NOMO-1 treated with DMSO at 0.1 percent for 48 hours (cell line): ENCODE data around the gene HSDL2.
A peak's percentile ranks its signal among the peaks of the same experiment; 100 is the strongest.

ENCODE experiments used
- DNase-seq: peaks from one replicate; lab custom pipeline; 2025; ENCODE audit not compliant: unreplicated experiment; lab: John Stamatoyannopoulos, UW

The HSDL2 gene

DNA sequence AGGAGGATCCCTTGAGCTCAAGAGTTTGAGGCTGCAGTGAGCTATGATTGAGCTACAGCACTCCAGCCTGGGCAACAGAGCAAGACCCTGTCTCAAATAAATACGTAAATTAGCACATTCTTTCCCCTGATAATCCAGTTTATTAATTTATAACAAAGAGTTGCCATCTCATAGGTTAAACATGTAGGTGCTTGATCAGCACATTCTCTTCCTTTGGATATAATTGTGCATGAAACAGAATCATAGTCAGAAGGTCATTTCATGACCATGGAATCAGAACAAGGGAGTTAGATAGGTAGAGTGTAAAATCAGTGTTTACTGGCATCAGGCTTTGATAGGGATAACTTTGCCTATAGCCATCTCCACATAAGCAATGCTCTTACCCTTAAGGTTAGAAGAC lies 63.7 kb downstream of the HSDL2 start:
- DNase-seq, result no peak

- peak; percentile 57 for DNase-seq
Observed at GRCh38 chr9:112445196-112445595, 65.3 kb downstream of the HSDL2 start.

- peak; percentile 7 for DNase-seq
Observed at GRCh38 chr9:112446080-112446479, 66.2 kb downstream of the HSDL2 start.

DNA sequence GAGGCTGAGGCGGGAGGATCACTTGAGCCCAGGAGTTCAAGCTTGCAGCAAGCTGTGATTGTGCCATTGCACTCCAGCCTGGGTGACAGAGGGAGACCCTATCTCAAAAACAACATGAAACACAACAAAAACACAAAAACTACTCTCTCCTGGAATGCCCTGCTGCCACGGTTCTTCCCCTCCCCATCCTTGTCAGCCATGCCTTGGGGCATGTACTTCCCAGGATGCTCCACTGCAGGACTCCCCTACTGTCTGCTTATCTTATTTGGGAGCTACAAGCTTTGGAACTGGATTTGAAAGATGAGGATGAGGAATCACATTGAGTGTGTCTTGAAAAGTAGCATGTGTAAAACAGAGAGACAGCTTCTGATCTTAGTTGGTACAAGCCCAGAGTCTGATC lies 66.6 kb downstream of the HSDL2 start:
- DNase-seq, result no peak

- peak; percentile 80 for DNase-seq
Observed at GRCh38 chr9:112447283-112447761, 67.4 kb downstream of the HSDL2 start.

- no peak for DNase-seq
Observed at GRCh38 chr9:112462855-112463254, 82.9 kb downstream of the HSDL2 start.

DNA sequence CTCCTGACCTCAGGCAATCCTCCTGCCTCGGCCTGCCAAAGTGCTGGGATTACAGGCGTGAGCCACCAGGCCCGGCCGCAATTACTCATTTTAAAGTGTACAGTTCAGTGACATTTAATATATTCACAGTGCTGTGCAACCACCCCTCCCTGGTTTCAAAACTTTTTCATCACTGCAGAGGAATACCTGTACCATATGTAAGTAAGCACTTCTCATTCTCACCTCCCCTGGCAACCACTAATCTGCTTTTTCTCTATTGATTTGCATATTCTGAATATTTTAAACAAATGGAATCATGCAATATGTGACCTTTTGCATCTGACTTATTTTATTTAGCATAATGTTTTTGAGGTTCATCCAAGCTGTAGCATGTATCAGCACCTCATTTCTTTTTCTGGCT lies 85.4 kb downstream of the HSDL2 start:
- DNase-seq, result no peak

GRCh38 chr9:112472996-112473395 lies 93.1 kb downstream of the HSDL2 start:
- DNase-seq, result no peak

GRCh38 chr9:112473986-112474385 lies 94.1 kb downstream of the HSDL2 start:
- no peak for DNase-seq

DNA sequence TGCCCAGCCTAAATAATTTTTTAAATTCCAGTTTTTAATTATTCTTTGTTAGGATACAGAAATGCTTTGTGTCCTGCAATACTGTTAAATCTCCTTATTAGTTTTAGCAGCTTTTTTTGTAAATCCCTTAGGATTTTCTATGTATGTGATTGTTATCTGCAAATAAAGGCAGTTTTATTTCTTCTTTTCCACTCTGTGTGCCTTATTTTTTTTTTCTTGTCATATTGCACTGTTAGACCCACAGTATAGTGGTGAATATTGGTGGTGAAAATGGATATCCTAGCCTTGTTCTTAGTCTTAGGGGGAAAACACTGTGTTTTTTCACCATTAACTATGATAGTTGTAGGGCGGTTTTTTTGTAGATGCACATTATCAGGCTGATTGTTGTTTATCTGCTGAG lies 95.4 kb downstream of the HSDL2 start:
- no peak for DNase-seq

DNA sequence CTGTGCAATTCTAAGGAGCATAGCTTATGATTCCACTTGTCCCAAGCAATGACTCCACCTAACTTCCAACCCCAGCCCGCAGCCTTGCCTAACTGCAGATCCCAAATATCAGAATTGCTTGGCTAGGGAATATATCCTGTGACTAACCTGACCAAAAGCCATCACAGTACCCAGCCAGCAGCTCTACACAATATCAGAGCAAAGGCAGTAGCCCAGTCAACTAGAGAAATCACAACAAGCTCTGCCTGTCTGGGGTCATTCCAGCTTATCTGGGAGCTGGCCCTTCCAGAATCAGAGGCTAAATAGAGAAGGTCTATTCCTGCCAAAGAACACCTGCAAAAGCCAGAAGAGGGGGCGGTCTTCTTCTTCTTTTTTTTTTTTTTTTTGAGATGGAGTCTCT lies 97.4 kb downstream of the HSDL2 start:
- no peak for DNase-seq

GRCh38 chr9:112479221-112479620 lies 99.3 kb downstream of the HSDL2 start:
- no peak for DNase-seq

DNA sequence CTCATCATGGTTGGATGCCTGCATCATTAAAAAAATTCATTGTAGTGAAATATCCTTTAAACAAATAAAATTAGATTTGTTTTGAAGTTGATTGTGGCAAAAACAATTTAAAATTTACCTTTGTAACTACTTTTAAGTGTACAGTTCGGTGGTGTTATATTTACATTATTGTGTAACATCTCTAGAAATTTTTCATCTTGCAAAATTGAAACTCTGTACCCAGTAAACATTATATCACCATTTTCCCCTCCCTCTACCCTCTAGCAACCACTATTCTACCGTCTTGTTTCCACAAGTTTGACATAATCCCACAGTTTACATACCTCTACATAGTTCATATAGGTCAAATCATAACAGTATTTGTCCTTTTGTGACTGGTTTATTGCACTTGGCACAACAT lies 104.7 kb downstream of the HSDL2 start:
- no peak for DNase-seq

GRCh38 chr9:112485574-112485973 lies 105.7 kb downstream of the HSDL2 start:
- no peak for DNase-seq

GRCh38 chr9:112486221-112487007 lies 106.5 kb downstream of the HSDL2 start, which contains the start of gene KIAA1958:
Gene KIAA1958 (plus strand): TSS chr9:112486827. CDS start chr9:112574081, 87,254 bp downstream.
- DNase-seq, result peak; percentile 75

DNA sequence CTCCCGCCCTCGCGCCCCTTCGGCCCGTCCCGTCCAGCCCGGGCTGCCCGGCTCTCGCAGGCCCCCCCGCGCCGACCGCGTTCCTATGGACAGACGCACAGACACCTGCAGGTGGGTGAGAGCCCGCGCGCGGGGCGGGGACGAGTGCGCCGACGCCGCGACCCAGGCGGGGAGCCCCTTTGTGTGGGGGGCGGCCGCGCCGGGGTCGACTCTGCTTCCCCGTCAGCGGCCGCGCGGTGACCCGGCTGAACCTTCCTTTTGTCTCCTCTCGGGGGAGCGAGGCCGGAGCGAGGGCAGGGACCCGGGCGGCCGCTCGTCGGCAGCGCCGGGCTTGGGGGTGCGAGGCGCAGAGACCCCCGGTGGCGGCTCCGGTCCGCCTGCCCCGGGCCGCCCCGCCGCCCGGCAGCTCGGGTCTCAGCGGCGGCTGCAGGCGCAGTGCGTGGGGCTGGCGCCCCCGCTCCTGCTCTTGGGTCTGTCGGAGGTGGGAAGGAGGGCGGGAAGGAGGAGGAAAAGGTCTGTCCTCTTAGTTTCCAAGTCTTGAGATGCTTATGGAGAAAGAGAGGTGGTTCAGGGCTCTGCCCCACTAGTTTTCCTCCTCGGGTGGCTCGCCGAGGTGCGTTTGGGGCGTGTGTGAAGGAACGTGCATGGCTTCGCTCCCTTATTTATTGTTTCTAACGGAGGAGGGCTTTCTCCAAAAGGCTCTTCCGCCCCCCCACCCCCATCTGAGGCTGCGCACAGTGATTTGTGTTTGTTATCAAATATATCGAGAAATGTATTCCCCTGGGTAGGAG lies 107.3 kb downstream of the HSDL2 start:
- peak; percentile 24 for DNase-seq

DNA sequence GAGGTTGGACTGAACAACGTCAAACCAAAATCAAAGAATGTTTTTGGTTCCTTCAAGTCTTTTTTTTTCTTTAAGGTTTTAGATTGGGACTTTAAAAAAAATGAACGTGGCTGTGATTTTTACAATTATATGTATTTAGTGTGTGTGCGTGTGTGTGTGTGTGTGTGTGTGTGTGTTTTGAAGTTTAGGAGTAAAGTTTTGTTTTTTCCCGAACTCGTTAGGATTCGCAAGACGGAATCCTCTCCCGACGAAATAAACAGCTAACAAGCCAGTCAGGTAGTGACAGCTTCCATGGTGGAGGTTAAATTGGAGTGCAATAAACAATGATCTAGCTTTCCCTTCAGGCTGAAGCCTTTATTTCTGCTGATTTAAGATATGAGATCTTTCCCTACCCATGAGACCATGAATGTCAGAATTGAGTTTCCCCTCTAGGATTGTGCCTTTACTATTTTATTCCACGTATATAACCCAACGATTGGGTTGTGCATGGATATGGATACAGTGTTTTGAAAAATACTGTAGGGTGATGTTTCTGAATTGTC lies 108.0 kb downstream of the HSDL2 start:
- no peak for DNase-seq

- DNase-seq, result no peak
Observed at GRCh38 chr9:112489039-112489546, 109.2 kb downstream of the HSDL2 start.

DNA sequence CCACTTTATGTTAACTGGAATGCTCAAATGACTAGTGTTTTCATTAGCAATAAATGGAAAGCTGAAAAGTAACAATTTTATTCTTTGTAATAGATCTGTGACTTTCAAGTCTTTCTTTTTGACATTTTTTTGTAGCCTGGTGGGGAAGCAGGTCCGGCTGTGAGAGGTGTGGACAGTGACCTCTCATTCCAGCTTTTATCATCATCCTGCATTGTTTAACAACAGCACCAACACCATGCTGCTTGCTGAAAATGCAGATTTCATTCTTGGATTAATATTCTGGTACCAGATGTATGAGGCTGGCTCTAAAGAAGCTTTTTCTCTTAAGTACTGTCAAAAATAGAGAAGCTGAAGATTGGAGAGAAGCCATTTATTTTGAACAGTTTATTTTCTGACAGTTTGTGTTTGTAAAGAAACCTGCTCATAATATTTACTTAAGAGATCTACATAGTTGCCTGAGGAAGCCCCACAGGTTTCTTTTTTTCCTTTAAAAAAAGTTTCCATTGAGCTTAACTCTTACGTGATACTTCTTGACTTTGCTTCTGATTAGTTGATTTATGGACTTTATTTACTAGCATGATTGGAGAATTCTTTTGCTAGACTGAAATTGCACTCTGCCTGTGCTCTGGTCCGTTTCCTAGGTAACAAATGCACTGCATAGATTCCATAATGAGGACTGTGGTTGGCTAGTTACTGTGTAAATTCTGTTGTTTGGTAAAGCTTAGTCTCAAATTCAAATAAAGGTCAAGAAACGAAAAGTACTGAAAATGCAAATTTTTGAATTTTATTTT lies 110.2 kb downstream of the HSDL2 start:
- DNase-seq, result no peak

GRCh38 chr9:112493393-112494137 lies 113.7 kb downstream of the HSDL2 start:
- no peak for DNase-seq
